Endothelial cell of umbilical vein (primary cell): ENCODE measurements around the gene ZNF385C.
A peak's percentile ranks its signal among the peaks of the same experiment; 100 is the strongest.

Experiments used
- CTCF ChIP-seq, 2 donors: IDR thresholded peaks; 1 replicate in 1 of 2; 2 replicates in 1 of 2; pipeline ENCODE4 v1.5.1; 2011; ENCODE audit warnings: low read length in 2 of 2, mild to moderate bottlenecking in 2 of 2, moderate library complexity in 2 of 2, control low read depth in 1 of 2, inconsistent platforms in 1 of 2, low read depth in 1 of 2; ENCODE audit not compliant: insufficient read depth in 1 of 2; ENCODE audit errors: extremely low read depth in 1 of 2
- EZH2 ChIP-seq: IDR thresholded peaks from 2 replicates; pipeline ENCODE4 v1.6.1; 2012; ENCODE audit warnings: borderline replicate concordance, low read depth, mild to moderate bottlenecking, moderate library complexity, low read length, inconsistent platforms; ENCODE audit not compliant: severe bottlenecking
- FOS ChIP-seq: IDR thresholded peaks from 2 replicates; pipeline ENCODE4 v1.6.1; 2011; ENCODE audit warnings: mild to moderate bottlenecking, low read length, moderate library complexity, borderline replicate concordance; ENCODE audit not compliant: insufficient read depth
- GATA2 ChIP-seq: IDR thresholded peaks from 2 replicates; pipeline ENCODE4 v1.7.0; 2011; ENCODE audit warnings: low read depth, mild to moderate bottlenecking, moderate library complexity, mixed read lengths, low read length; ENCODE audit not compliant: insufficient read length, insufficient read depth
- MAX ChIP-seq: IDR thresholded peaks from 2 replicates; pipeline ENCODE4 v1.6.1; 2011; ENCODE audit not compliant: insufficient read depth, insufficient read length
- MYC ChIP-seq: IDR thresholded peaks from one replicate; pipeline ENCODE4 v1.6.1; 2011; ENCODE audit warnings: mild to moderate bottlenecking, low read depth, low read length
- POLR2A ChIP-seq: IDR thresholded peaks from 2 replicates; pipeline ENCODE4 v1.6.1; 2012; ENCODE audit warnings: low read depth, mild to moderate bottlenecking, control low read depth, low read length
- POLR2AphosphoS5 ChIP-seq: IDR thresholded peaks from 2 replicates; pipeline ENCODE4 v1.6.1; 2012; ENCODE audit warnings: low read depth, mild to moderate bottlenecking, control low read depth, low read length, moderate library complexity; ENCODE audit not compliant: insufficient read depth

GRCh38 chr17:42112552-42113176 is 14.4 kb upstream of the ZNF385C start, which contains the start of gene DHX58:
- no peak for TF ChIP-seq CTCF (IDR thresholded peaks at IDR 0.05; ENCODE audit: extremely low read depth in 1 of 2, insufficient read depth in 1 of 2, low read depth in 1 of 2, low read length in 2 of 2)
- TF ChIP-seq MYC = no peak
- peak; percentile 74 for TF ChIP-seq POLR2A
- TF ChIP-seq POLR2AphosphoS5 = peak; percentile 26
- TF ChIP-seq FOS = no peak
- no peak for TF ChIP-seq EZH2
- TF ChIP-seq MAX = peak; percentile 84
- TF ChIP-seq GATA2 = no peak
